Measurements from ENCODE around the gene YEATS4. TPM values are rescaled to one million over a fixed set of nuclear protein-coding genes. Genes with fewer than 3 reads are reported as not detected.

Gene YEATS4
- total and polyA plus RNA-seq, 4 donors = 9.9 to 23.8 (median 15.5) TPM

- Histone ChIP-seq H3K4me3 (ENCODE audit: low read depth in 1 of 3, low read length in 3 of 3) (no peak overlapping the region), H3K36me3 (ENCODE audit: control insufficient read depth in 4 of 4, insufficient read depth in 3 of 4, low read depth in 1 of 4, low read length in 3 of 4) (no peaks in the 10 kb centered on the region), H3K9ac (ENCODE audit: low read depth in 1 of 2, low read length in 2 of 2) (no peak overlapping the region), H3K27me3 (ENCODE audit: control insufficient read depth in 4 of 4, insufficient read depth in 4 of 4, low read length in 3 of 4) (no peaks in the 10 kb centered on the region), H3K4me1 (ENCODE audit: control insufficient read depth in 4 of 4, insufficient read depth in 4 of 4, low read length in 3 of 4) (peaks cover 19 to 62% (median 57%) of the 10 kb centered on the region in 4 donors), H3K9me3 (ENCODE audit: control insufficient read depth in 4 of 4, low read length in 3 of 4) (no peaks in the 10 kb centered on the region), H3K27ac (ENCODE audit: low read depth in 1 of 2, low read length in 2 of 2) (no peak overlapping the region)
- 63% methylated on average over 2 of the region's 2 CpGs for WGBS
- TF ChIP-seq JUND (IDR thresholded peaks at IDR 0.05) (no peak), SP1 (IDR thresholded peaks at IDR 0.05) (no peak), YY1 (IDR thresholded peaks at IDR 0.05) (no peak), RAD21 (IDR thresholded peaks at IDR 0.05) (no peak), RXRA (IDR thresholded peaks at IDR 0.05) (no peak), TAF1 (conservative IDR thresholded peaks at IDR 0.05) (no peak), EGR1 (IDR thresholded peaks at IDR 0.05; ENCODE audit: low read depth in 2 of 2) (no peak), ZBTB33 (IDR thresholded peaks at IDR 0.05) (no peak), ATF3 (IDR thresholded peaks at IDR 0.05) (no peak), HNF4G (IDR thresholded peaks at IDR 0.05) (no peak), HNF4A (conservative IDR thresholded peaks at IDR 0.05) (no peak), FOXA2 (IDR thresholded peaks at IDR 0.05) (no peak), GABPA (IDR thresholded peaks at IDR 0.05 in 1 of 2, conservative IDR thresholded peaks at IDR 0.05 in 1 of 2) (no peak), FOXA1 (IDR thresholded peaks at IDR 0.05) (no peak)
- TF ChIP-seq, protein P1, sequence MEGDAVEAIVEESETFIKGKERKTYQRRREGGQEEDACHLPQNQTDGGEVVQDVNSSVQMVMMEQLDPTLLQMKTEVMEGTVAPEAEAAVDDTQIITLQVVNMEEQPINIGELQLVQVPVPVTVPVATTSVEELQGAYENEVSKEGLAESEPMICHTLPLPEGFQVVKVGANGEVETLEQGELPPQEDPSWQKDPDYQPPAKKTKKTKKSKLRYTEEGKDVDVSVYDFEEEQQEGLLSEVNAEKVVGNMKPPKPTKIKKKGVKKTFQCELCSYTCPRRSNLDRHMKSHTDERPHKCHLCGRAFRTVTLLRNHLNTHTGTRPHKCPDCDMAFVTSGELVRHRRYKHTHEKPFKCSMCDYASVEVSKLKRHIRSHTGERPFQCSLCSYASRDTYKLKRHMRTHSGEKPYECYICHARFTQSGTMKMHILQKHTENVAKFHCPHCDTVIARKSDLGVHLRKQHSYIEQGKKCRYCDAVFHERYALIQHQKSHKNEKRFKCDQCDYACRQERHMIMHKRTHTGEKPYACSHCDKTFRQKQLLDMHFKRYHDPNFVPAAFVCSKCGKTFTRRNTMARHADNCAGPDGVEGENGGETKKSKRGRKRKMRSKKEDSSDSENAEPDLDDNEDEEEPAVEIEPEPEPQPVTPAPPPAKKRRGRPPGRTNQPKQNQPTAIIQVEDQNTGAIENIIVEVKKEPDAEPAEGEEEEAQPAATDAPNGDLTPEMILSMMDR (IDR thresholded peaks at IDR 0.05; ENCODE audit: low read depth, low read length, missing input control) = no peak
- TF ChIP-seq, protein P2, sequence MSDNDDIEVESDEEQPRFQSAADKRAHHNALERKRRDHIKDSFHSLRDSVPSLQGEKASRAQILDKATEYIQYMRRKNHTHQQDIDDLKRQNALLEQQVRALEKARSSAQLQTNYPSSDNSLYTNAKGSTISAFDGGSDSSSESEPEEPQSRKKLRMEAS (IDR thresholded peaks at IDR 0.05) = no peak
- TF ChIP-seq, protein P3, sequence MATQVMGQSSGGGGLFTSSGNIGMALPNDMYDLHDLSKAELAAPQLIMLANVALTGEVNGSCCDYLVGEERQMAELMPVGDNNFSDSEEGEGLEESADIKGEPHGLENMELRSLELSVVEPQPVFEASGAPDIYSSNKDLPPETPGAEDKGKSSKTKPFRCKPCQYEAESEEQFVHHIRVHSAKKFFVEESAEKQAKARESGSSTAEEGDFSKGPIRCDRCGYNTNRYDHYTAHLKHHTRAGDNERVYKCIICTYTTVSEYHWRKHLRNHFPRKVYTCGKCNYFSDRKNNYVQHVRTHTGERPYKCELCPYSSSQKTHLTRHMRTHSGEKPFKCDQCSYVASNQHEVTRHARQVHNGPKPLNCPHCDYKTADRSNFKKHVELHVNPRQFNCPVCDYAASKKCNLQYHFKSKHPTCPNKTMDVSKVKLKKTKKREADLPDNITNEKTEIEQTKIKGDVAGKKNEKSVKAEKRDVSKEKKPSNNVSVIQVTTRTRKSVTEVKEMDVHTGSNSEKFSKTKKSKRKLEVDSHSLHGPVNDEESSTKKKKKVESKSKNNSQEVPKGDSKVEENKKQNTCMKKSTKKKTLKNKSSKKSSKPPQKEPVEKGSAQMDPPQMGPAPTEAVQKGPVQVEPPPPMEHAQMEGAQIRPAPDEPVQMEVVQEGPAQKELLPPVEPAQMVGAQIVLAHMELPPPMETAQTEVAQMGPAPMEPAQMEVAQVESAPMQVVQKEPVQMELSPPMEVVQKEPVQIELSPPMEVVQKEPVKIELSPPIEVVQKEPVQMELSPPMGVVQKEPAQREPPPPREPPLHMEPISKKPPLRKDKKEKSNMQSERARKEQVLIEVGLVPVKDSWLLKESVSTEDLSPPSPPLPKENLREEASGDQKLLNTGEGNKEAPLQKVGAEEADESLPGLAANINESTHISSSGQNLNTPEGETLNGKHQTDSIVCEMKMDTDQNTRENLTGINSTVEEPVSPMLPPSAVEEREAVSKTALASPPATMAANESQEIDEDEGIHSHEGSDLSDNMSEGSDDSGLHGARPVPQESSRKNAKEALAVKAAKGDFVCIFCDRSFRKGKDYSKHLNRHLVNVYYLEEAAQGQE (IDR thresholded peaks at IDR 0.05) = no peak
- DNase-seq (ENCODE audit: low spot score) = no peak
These were observed 17.1 kb upstream of the YEATS4 start for GRCh38 chr12:69342421-69342820.

All from liver (tissue), 9 donors.